Measurements from ENCODE around the gene C2CD2. TPM values are rescaled to one million over a fixed set of nuclear protein-coding genes. Genes with fewer than 3 reads are reported as not detected.

C2CD2 gene
- total RNA-seq, 6 experiments from 2014 or later: 7.3 to 11.4 (median 8.3) TPM

DNA sequence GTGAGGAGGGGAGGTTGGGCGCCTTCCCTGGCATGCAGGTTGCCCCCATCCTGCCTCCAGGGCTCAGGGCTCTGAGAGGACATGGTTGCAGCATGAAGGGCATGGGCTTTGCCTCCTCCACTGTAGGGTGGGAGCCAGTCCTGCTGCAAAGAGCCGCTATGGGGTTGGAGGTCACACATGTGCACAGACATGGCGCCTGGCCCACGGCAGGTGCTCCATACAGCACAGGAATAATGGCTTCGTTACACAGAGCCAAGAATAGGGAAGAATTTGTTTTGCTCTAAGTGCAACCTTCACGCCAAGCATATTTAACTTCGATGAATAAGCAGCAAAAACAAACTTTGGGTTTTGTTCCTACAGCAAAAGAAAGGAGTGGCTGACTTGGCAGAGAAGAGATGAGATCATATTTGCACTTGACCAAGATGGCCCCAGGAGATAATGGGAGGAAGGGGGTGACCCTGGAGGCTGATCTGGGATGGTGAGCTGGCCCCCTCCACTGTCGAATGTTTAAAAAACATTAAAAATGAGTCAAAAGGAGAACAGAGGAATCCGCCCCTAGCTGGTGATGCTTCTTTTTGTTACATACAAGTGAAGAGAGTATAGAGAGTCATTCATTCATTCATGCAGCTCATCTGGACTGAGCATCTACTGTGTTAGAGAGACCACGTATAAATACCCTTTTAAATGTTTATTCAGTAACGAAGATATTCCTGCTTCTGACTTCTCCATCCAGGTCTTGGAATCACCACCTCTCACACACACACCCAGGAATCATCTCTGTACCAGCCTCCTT lies 12.4 kb upstream of the C2CD2 start:
- DNase-seq (peak in 1 of 3 donors; percentile 25), ATAC-seq (no peak)
- intact Hi-C loops (cut with DNase I): no loop called here
- Histone ChIP-seq H3K9me3 (no peaks in the 10 kb centered on the region), H3K4me3 (no peak overlapping the region), H3K27ac (no peak overlapping the region), H3K36me3 (no peaks in the 10 kb centered on the region), H3K4me1 (no peaks in the 10 kb centered on the region), H3K27me3 (no peaks in the 10 kb centered on the region)
- 79% methylated on average over 10 of the region's 11 CpGs for WGBS (ENCODE audit: insufficient coverage, low coverage, low lambda C conversion rate, missing lambda C conversion rate)
- no peak for TF ChIP-seq POLR2A (IDR thresholded peaks at IDR 0.05)
- TF ChIP-seq, protein P1, sequence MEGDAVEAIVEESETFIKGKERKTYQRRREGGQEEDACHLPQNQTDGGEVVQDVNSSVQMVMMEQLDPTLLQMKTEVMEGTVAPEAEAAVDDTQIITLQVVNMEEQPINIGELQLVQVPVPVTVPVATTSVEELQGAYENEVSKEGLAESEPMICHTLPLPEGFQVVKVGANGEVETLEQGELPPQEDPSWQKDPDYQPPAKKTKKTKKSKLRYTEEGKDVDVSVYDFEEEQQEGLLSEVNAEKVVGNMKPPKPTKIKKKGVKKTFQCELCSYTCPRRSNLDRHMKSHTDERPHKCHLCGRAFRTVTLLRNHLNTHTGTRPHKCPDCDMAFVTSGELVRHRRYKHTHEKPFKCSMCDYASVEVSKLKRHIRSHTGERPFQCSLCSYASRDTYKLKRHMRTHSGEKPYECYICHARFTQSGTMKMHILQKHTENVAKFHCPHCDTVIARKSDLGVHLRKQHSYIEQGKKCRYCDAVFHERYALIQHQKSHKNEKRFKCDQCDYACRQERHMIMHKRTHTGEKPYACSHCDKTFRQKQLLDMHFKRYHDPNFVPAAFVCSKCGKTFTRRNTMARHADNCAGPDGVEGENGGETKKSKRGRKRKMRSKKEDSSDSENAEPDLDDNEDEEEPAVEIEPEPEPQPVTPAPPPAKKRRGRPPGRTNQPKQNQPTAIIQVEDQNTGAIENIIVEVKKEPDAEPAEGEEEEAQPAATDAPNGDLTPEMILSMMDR (IDR thresholded peaks at IDR 0.05): no peak

GRCh38 chr21:41965461-41966013 lies 11.7 kb upstream of the C2CD2 start:
- no peak for ATAC-seq
- intact Hi-C loops (cut with DNase I): no loop called here
- Histone ChIP-seq H3K9me3 (no peaks in the 10 kb centered on the region), H3K27ac (no peak overlapping the region), H3K36me3 (no peaks in the 10 kb centered on the region), H3K4me1 (no peaks in the 10 kb centered on the region), H3K27me3 (no peaks in the 10 kb centered on the region), H3K4me3 (no peak overlapping the region)
- no peak for DNase-seq
- TF ChIP-seq, protein P1 (IDR thresholded peaks at IDR 0.05): no peak
- no peak for TF ChIP-seq POLR2A (IDR thresholded peaks at IDR 0.05)
- WGBS (ENCODE audit: insufficient coverage, low coverage, low lambda C conversion rate, missing lambda C conversion rate): 79% methylated on average over 8 of the region's 10 CpGs

GRCh38 chr21:41965045-41965444 lies 11.2 kb upstream of the C2CD2 start:
- WGBS (ENCODE audit: insufficient coverage, low coverage, low lambda C conversion rate, missing lambda C conversion rate): 32% methylated on average over 5 of the region's 5 CpGs
- DNase-seq (no peak), ATAC-seq (no peak)
- Histone ChIP-seq H3K4me3 (no peak overlapping the region), H3K9me3 (no peaks in the 10 kb centered on the region), H3K27ac (no peak overlapping the region), H3K4me1 (no peaks in the 10 kb centered on the region), H3K36me3 (no peaks in the 10 kb centered on the region), H3K27me3 (no peaks in the 10 kb centered on the region)
- intact Hi-C loops (cut with DNase I): no loop called here
- TF ChIP-seq POLR2A (IDR thresholded peaks at IDR 0.05): no peak
- TF ChIP-seq, protein P1 (IDR thresholded peaks at IDR 0.05): no peak

- TF ChIP-seq, protein P1 (IDR thresholded peaks at IDR 0.05): no peak
- no peak for TF ChIP-seq POLR2A (IDR thresholded peaks at IDR 0.05)
- no peak for DNase-seq
- intact Hi-C loops (cut with DNase I): no loop called here
- ATAC-seq: no peak
- no peak overlapping the region for H3K4me3 ChIP-seq
- no peaks in the 10 kb centered on the region for H3K27me3 ChIP-seq
- no peaks in the 10 kb centered on the region for H3K9me3 ChIP-seq
- WGBS (ENCODE audit: insufficient coverage, low coverage, low lambda C conversion rate, missing lambda C conversion rate): 50% methylated on average over 5 of the region's 8 CpGs
- H3K4me1 ChIP-seq: no peaks in the 10 kb centered on the region
- H3K36me3 ChIP-seq: no peaks in the 10 kb centered on the region
- H3K27ac ChIP-seq: no peak overlapping the region
Observed at GRCh38 chr21:41964171-41964570, 10.4 kb upstream of the C2CD2 start.

All from right lobe of liver (tissue), 6 donors.